ENCODE measurements around the gene CCL16. TPM values are rescaled to one million over a fixed set of nuclear protein-coding genes. Genes with fewer than 3 reads are reported as not detected.
"Not testable (repeated sequence)": the region's sequence is repeated elsewhere in the genome, so short reads cannot be mapped to it uniquely, and the experiment has no call there.

Gene CCL16
- total and polyA plus RNA-seq, 11 donors: 0.19 TPM; not detected in 10

GRCh38 chr17:35947156-35947585 lies 34.1 kb downstream of the CCL16 start:
- H3K27me3 ChIP-seq: peaks cover 0 to 7% (median 0%) of the 10 kb centered on the region in 9 donors
- H3K4me3 ChIP-seq: peak overlapping the region in 3 of 12 donors; percentile 15 to 31 (median 25)
- no peaks in the 10 kb centered on the region for H3K9me3 ChIP-seq
- peak in 1 of 4 donors; percentile 65 for ATAC-seq
- no peaks in the 10 kb centered on the region for H3K36me3 ChIP-seq
- TF ChIP-seq, protein P1, sequence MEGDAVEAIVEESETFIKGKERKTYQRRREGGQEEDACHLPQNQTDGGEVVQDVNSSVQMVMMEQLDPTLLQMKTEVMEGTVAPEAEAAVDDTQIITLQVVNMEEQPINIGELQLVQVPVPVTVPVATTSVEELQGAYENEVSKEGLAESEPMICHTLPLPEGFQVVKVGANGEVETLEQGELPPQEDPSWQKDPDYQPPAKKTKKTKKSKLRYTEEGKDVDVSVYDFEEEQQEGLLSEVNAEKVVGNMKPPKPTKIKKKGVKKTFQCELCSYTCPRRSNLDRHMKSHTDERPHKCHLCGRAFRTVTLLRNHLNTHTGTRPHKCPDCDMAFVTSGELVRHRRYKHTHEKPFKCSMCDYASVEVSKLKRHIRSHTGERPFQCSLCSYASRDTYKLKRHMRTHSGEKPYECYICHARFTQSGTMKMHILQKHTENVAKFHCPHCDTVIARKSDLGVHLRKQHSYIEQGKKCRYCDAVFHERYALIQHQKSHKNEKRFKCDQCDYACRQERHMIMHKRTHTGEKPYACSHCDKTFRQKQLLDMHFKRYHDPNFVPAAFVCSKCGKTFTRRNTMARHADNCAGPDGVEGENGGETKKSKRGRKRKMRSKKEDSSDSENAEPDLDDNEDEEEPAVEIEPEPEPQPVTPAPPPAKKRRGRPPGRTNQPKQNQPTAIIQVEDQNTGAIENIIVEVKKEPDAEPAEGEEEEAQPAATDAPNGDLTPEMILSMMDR (IDR thresholded peaks at IDR 0.05): peak; percentile 42 to 75 (median 66)
- no peak for TF ChIP-seq POLR2A (IDR thresholded peaks at IDR 0.05)
- intact Hi-C loops (cut with DNase I): no loop called here
- WGBS, 4 donors: 23 to 39% (median 33%) methylated on average over 12 of the region's 12 CpGs
- H3K27ac ChIP-seq: no peak overlapping the region
- no peaks in the 10 kb centered on the region for H3K4me1 ChIP-seq
- peak in 2 of 5 donors; percentile 19 to 36 for DNase-seq

- no peak overlapping the region for H3K4me3 ChIP-seq
- no peaks in the 10 kb centered on the region for H3K36me3 ChIP-seq
- no peak for DNase-seq
- no peak overlapping the region for H3K27ac ChIP-seq
- H3K9me3 ChIP-seq: no peaks in the 10 kb centered on the region
- peaks cover 0 to 7% (median 0%) of the 10 kb centered on the region in 9 donors for H3K27me3 ChIP-seq
- TF ChIP-seq, protein P1 (IDR thresholded peaks at IDR 0.05): no peak
- no peak for TF ChIP-seq POLR2A (IDR thresholded peaks at IDR 0.05)
- 74 to 86% (median 81%) methylated on average over 4 of the region's 4 CpGs for WGBS, 4 donors
- intact Hi-C loops (cut with DNase I): no loop called here
- H3K4me1 ChIP-seq: no peaks in the 10 kb centered on the region
- no peak for ATAC-seq
Observed at GRCh38 chr17:35944151-35944550, 37.1 kb downstream of the CCL16 start.

DNA sequence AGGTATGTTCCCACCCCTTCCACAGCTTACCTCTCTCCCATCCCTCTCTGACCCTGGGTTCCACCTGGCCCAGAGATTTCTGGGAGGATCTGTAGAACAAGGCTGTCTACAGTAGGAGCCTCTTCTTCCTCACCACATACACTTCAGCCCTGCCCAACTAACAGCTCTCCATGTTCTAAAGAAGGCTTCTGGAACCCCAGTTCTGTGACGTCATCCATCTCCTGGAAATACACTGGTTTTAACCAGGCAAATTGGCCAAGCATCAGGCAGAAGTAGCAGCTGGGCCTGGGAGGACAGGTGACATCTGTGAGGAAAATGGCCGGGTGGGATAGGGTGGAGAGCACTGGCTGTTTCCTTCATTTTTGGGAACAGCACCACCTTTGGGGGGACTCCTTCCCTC lies 37.8 kb downstream of the CCL16 start, which contains the start of gene LYZL6:
TSS of gene LYZL6 (minus strand) at position 177 of the 400 bp plus-strand sequence. CDS start 4,357 bp downstream, outside the sequence.
- WGBS, 4 donors: 69 to 80% (median 78%) methylated on average over 2 of the region's 2 CpGs
- H3K27me3 ChIP-seq: peaks cover 0 to 7% (median 0%) of the 10 kb centered on the region in 9 donors
- ATAC-seq (no peak), DNase-seq (no peak)
- H3K4me3 ChIP-seq: no peak within 1 kb of the TSS
- H3K27ac ChIP-seq: no peak within 1 kb of the TSS
- H3K36me3 ChIP-seq: no peaks in the 10 kb centered on the region
- H3K9me3 ChIP-seq: no peaks in the 10 kb centered on the region
- TF ChIP-seq, protein P1 (IDR thresholded peaks at IDR 0.05): no peak
- TF ChIP-seq POLR2A (IDR thresholded peaks at IDR 0.05): no peak
- intact Hi-C loops (cut with DNase I): no loop called here
- no peaks in the 10 kb centered on the region for H3K4me1 ChIP-seq

DNA sequence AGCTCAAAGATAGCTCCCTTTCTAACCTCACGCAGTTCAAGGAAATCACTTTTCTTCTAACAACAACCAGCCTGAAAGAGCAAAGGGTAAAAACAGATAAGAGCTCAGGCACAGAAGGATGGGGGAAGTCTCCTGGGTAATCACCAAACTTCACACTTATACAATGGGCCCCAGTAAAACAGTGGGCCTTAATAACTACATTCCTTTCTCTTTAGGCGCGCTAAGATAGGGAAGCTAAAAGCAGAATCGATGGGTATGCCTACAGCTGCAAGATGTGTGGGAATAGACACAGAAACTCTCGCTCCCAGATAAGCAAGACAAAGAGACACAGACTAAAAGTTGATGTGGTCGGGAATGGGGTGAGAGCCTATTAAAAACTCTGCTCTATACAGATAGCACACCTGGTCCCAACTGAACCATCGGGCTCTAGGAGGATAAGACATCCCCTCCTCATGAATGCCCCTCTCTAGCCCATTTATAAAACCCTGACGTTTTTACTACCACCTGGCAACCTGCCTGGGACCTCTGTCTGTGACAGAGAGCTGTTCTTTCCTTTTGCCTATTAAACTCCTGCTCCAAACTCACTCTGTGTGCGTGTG lies 38.6 kb downstream of the CCL16 start:
- Histone ChIP-seq H3K36me3 (no peaks in the 10 kb centered on the region), H3K4me3 (no peak overlapping the region), H3K27ac (no peak overlapping the region), H3K27me3 (peaks cover 0 to 7% (median 0%) of the 10 kb centered on the region in 9 donors), H3K4me1 (no peaks in the 10 kb centered on the region), H3K9me3 (no peaks in the 10 kb centered on the region)
- intact Hi-C loops (cut with DNase I): no loop called here
- WGBS, 4 donors: 43 to 56% (median 46%) methylated on average over 9 of the region's 9 CpGs
- no peak for DNase-seq
- TF ChIP-seq, protein P1 (IDR thresholded peaks at IDR 0.05): no peak
- no peak for TF ChIP-seq POLR2A (IDR thresholded peaks at IDR 0.05)
- ATAC-seq: no peak

GRCh38 chr17:35938492-35938891 lies 42.8 kb downstream of the CCL16 start:
- H3K9me3 ChIP-seq; H3K27ac ChIP-seq; ATAC-seq; H3K36me3 ChIP-seq; H3K4me3 ChIP-seq; H3K4me1 ChIP-seq; intact Hi-C loops (cut with DNase I); DNase-seq; H3K27me3 ChIP-seq: not testable (repeated sequence)
- WGBS, 4 donors: 96 to 98% (median 97%) methylated on average over 3 of the region's 3 CpGs
